CD14-positive monocyte (primary cell): ENCODE data around the gene SLCO4A1. TPM values are rescaled to one million over a fixed set of nuclear protein-coding genes. Genes with fewer than 3 reads are reported as not detected.
A peak's percentile ranks its signal among the peaks of the same experiment; 100 is the strongest.

Experiments
- DNase-seq, 3 donors: peaks; one replicate each; pipeline ENCODE4 v3.0.0-alpha.2; 2011 to 2022
- H2AFZ ChIP-seq: 2 replicates; pipeline ENCODE4 v1.6.0; 2012; ENCODE audit warnings: mild to moderate bottlenecking, low read depth, low read length, inconsistent platforms; ENCODE audit not compliant: insufficient read depth, poor library complexity, severe bottlenecking
- H3K27ac ChIP-seq, 2 donors: 1 replicate in 1 of 2; 2 replicates in 1 of 2; pipeline ENCODE4 v1.5.1; 2012 to 2013; ENCODE audit warnings: low read length in 2 of 2, control low read depth in 1 of 2, inconsistent platforms in 1 of 2, low read depth in 1 of 2, mild to moderate bottlenecking in 1 of 2
- H3K27me3 ChIP-seq, 2 donors: one replicate each; pipeline versions ENCODE4 v1.6.0 to v1.6.1; 2011 to 2013; ENCODE audit warnings: low read length in 2 of 2; ENCODE audit not compliant: control insufficient read depth in 2 of 2, insufficient read depth in 2 of 2
- H3K36me3 ChIP-seq, 2 donors: replicated peaks in 1 of 2; 1 replicate in 1 of 2; 2 replicates in 1 of 2; pipeline versions ENCODE4 v1.5.1 to v1.6.1; 2012 to 2013; ENCODE audit warnings: low read length in 2 of 2, control low read depth in 1 of 2, inconsistent platforms in 1 of 2, mild to moderate bottlenecking in 1 of 2; ENCODE audit not compliant: insufficient read depth in 2 of 2, control insufficient read depth in 1 of 2
- H3K4me1 ChIP-seq, 2 donors: 1 replicate in 1 of 2; 2 replicates in 1 of 2; pipeline versions ENCODE4 v1.5.1 to v1.6.1; 2012 to 2013; ENCODE audit warnings: low read length in 2 of 2, control low read depth in 1 of 2, inconsistent platforms in 1 of 2, mild to moderate bottlenecking in 1 of 2, moderate library complexity in 1 of 2; ENCODE audit not compliant: insufficient read depth in 2 of 2, control insufficient read depth in 1 of 2
- H3K4me2 ChIP-seq: replicated peaks from 2 replicates; pipeline ENCODE3; 2012; ENCODE audit warnings: low read length, moderate library complexity, mild to moderate bottlenecking; ENCODE audit not compliant: poor library complexity, severe bottlenecking; ENCODE audit errors: extremely low read depth
- H3K4me3 ChIP-seq, 3 experiments: fragments of 200-600 bp in 1 of 3; sonication (generic) in 1 of 3; replicated peaks in 1 of 3; 1 replicate in 2 of 3; 2 replicates in 1 of 3; pipeline ENCODE4 v1.5.1; 2011 to 2013; ENCODE audit warnings: low read length in 3 of 3, mild to moderate bottlenecking in 3 of 3, control low read depth in 2 of 3, low read depth in 2 of 3, inconsistent platforms in 1 of 3, moderate library complexity in 1 of 3
- H3K79me2 ChIP-seq: 2 replicates; pipeline ENCODE4 v1.6.0; 2012; ENCODE audit warnings: mild to moderate bottlenecking, control low read depth, inconsistent platforms, low read length, moderate library complexity; ENCODE audit not compliant: insufficient read depth
- H3K9ac ChIP-seq: 2 replicates; pipeline ENCODE4 v1.6.0; 2017; ENCODE audit warnings: low read length, mild to moderate bottlenecking; ENCODE audit not compliant: insufficient read depth, poor library complexity, severe bottlenecking
- H3K9me3 ChIP-seq, 2 donors: replicated peaks in 1 of 2; 1 replicate in 1 of 2; 2 replicates in 1 of 2; pipeline versions ENCODE4 v1.5.1 to v1.6.1; 2012 to 2013; ENCODE audit warnings: low read length in 2 of 2, control low read depth in 1 of 2; ENCODE audit not compliant: control insufficient read depth in 1 of 2, insufficient read depth in 1 of 2
- H4K20me1 ChIP-seq: 2 replicates; pipeline ENCODE4 v1.6.0; 2012; ENCODE audit warnings: mild to moderate bottlenecking, low read length, control low read depth, moderate library complexity; ENCODE audit not compliant: insufficient read depth
- H3K27ac Mint-ChIP-seq, 7 donors: one replicate each; pipeline ENCODE4 v1.8.0; 2020; ENCODE audit warnings: mild to moderate bottlenecking in 7 of 7, mixed read lengths in 7 of 7, moderate library complexity in 6 of 7, inconsistent platforms in 2 of 7
- H3K27me3 Mint-ChIP-seq, 3 donors: one replicate each; pipeline ENCODE4 v1.8.0; 2021 to 2022; ENCODE audit warnings: low read depth in 3 of 3, mild to moderate bottlenecking in 3 of 3, mixed read lengths in 3 of 3, moderate library complexity in 3 of 3, inconsistent platforms in 1 of 3
- H3K36me3 Mint-ChIP-seq, 2 donors: one replicate each; pipeline ENCODE4 v1.8.0; 2020; ENCODE audit warnings: mixed read lengths in 2 of 2, inconsistent platforms in 1 of 2, mild to moderate bottlenecking in 1 of 2
- H3K4me1 Mint-ChIP-seq: one replicate; pipeline ENCODE4 v1.8.0; 2020; ENCODE audit warnings: mild to moderate bottlenecking, mixed read lengths
- H3K4me3 Mint-ChIP-seq, 2 donors: one replicate each; pipeline ENCODE4 v1.8.0; 2020; ENCODE audit warnings: mild to moderate bottlenecking in 2 of 2, mixed read lengths in 2 of 2, moderate library complexity in 1 of 2
- H3K9me3 Mint-ChIP-seq, 7 donors: one replicate each; pipeline ENCODE4 v1.8.0; 2020 to 2022; ENCODE audit warnings: mixed read lengths in 7 of 7, mild to moderate bottlenecking in 6 of 7, moderate library complexity in 6 of 7, inconsistent platforms in 2 of 7
- WGBS: methylation state at CpG from one replicate; pipeline ENCODE4 v1.1.5; 2013; ENCODE audit warnings: missing lambda C conversion rate; ENCODE audit not compliant: insufficient coverage; 5-methylcytosine and 5-hydroxymethylcytosine counted together
- intact Hi-C, 2 donors: fragments of 100-400 bp; cut with micrococcal nuclease; formaldehyde crosslinking; loops; one replicate each; pipeline versions ENCODE4 v1.15.0 to v1.15.1; 2023
- polyA plus RNA-seq, 3 donors: library from polyadenylated mRNA; depleted of rRNA in 1 of 3; unstranded in 2 of 3; stranded (reverse) in 1 of 3; fragments of 300-500 nt in 2 of 3; fragments of >200 nt in 1 of 3; fragmentation: Illumina TruSeq in 2 of 3; gene quantifications; 1 replicate in 2 of 3; 2 replicates in 1 of 3; pipeline ENCODE4 v1.2.3, GENCODE V29; 2012 to 2021
- TF ChIP-seq, protein P1 (sequence below): fragments of 200-600 bp; IDR thresholded peaks from one replicate; pipeline ENCODE4 v1.8.0; 2022; ENCODE audit warnings: antibody characterized with exemption, mild to moderate bottlenecking

SLCO4A1 gene
- polyA plus RNA-seq, 3 donors: 0.05 to 0.42 (median 0.26) TPM

DNA sequence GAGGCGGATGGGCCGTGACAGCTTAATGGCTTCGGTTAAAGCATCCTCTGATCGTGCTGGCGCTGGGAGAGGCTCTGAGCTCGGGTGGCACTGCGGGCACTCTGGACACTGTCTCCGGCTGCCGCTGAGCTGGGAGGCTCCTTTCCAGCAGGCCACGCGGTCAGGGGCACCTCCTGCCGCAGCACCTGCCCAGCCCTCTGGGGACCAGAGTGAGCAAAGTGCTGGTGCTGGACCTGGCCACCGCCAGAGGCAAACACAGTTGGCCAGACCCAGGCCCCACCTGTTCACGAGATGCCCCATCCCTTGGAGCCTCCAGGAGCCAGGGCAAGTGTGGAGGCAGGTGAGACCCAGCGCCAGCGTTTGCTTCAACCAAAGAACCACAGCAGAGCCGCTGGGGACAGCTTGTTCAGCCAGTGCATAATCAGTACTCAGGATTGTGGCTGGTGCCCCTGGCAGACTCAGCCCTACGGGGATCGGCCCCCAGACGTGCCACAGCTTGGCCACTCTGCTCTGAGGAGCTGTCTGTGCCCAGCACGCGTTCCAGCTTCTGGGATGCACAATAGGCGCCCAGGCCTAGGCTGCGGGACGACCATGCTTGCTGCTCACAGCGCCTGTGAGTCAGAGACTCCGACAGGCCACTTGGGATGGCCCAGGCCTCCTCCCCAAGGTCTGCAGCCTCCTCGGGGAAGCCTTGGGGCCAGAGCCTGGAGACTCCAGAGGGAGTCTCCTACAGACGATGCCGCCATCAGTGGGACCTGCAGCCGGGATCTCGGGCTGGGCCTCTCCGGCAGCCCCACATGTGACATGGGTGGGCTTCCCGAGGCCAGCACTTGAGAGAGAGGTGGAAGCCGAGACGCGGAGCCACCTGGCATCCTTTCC lies 38.2 kb upstream of the SLCO4A1 start:
- no peaks in the 10 kb centered on the region for H3K9me3 Mint-ChIP-seq
- peaks cover 0 to 6% (median 0%) of the 10 kb centered on the region in 3 donors for H3K27me3 Mint-ChIP-seq
- peak overlapping the region; percentile 88 to 99 (median 95) for H3K27ac Mint-ChIP-seq
- H3K36me3 Mint-ChIP-seq: peaks cover 0 to 6% of the 10 kb centered on the region in 2 donors
- Histone ChIP-seq H3K36me3 (no peaks in the 10 kb centered on the region), H3K9me3 (no peaks in the 10 kb centered on the region), H4K20me1 (no peaks in the 10 kb centered on the region), H3K4me1 (peaks cover 81 to 89% of the 10 kb centered on the region in 2 donors), H3K4me2 (peak overlapping the region; percentile 74), H3K27me3 (no peaks in the 10 kb centered on the region), H3K9ac (peak overlapping the region; percentile 85), H2AFZ (peak overlapping the region; percentile 58), H3K27ac (peak overlapping the region; percentile 96 to 99), H3K79me2 (peaks cover 14% of the 10 kb centered on the region), H3K4me3 (peak overlapping the region in 2 of 3 experiments; percentile 14 to 65)
- intact Hi-C loops: loop anchor here (1.0 to 10.0 kb wide), 10 partner anchors 13 to 258 kb away; partner anchors contain the start of gene TCFL5 (in 1 of the 2)
- H3K4me1 Mint-ChIP-seq: peaks cover 86% of the 10 kb centered on the region
- H3K4me3 Mint-ChIP-seq: peak overlapping the region; percentile 59 to 65
- 38% methylated on average over 34 of the region's 37 CpGs for WGBS
- TF ChIP-seq, protein P1, sequence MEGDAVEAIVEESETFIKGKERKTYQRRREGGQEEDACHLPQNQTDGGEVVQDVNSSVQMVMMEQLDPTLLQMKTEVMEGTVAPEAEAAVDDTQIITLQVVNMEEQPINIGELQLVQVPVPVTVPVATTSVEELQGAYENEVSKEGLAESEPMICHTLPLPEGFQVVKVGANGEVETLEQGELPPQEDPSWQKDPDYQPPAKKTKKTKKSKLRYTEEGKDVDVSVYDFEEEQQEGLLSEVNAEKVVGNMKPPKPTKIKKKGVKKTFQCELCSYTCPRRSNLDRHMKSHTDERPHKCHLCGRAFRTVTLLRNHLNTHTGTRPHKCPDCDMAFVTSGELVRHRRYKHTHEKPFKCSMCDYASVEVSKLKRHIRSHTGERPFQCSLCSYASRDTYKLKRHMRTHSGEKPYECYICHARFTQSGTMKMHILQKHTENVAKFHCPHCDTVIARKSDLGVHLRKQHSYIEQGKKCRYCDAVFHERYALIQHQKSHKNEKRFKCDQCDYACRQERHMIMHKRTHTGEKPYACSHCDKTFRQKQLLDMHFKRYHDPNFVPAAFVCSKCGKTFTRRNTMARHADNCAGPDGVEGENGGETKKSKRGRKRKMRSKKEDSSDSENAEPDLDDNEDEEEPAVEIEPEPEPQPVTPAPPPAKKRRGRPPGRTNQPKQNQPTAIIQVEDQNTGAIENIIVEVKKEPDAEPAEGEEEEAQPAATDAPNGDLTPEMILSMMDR: no peak
- DNase-seq: no peak

DNA sequence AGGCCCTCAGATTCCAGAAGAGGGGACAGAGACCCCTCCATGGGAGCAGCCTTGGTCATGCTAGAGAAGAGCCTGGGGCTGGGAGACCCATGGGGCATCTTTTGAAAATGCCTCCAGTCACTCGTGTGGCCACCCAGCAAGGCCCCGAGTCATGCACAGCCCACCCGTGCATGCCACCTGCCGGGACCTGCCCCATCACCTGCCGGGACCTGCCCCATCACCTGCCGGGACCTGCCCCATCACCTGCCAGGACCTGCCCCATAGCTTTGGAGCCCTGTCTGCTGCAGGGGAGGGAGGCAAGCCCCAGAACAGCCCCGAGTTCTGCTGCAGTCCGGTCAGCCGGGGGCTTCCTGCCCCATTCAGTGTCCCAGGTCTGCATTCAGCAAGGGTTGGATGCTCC lies 37.5 kb upstream of the SLCO4A1 start:
- 76% methylated on average over 8 of the region's 9 CpGs for WGBS
- H3K27ac Mint-ChIP-seq: peak overlapping the region in 5 of 7 donors; percentile 88 to 99 (median 93)
- H3K4me1 ChIP-seq: peaks cover 76 to 86% of the 10 kb centered on the region in 2 donors

More for the DNA sequence above, 37.5 kb upstream of the SLCO4A1 start:
- no peak overlapping the region for H3K4me3 Mint-ChIP-seq
- no peak for DNase-seq
- H3K4me1 Mint-ChIP-seq: peaks cover 82% of the 10 kb centered on the region
- peak overlapping the region in 1 of 3 experiments; percentile 10 for H3K4me3 ChIP-seq
- peak overlapping the region; percentile 85 for H3K9ac ChIP-seq
- no peak overlapping the region for H2AFZ ChIP-seq
- intact Hi-C loops: loop anchor here (5.0 to 10.0 kb wide), 5 partner anchors 50 to 258 kb away; partner anchors contain the start of gene TCFL5 (in 1 of the 2)
- no peaks in the 10 kb centered on the region for H3K9me3 ChIP-seq
- peaks cover 0 to 6% (median 0%) of the 10 kb centered on the region in 3 donors for H3K27me3 Mint-ChIP-seq
- TF ChIP-seq, protein P1: no peak
- no peaks in the 10 kb centered on the region for H4K20me1 ChIP-seq
- H3K36me3 Mint-ChIP-seq: peaks cover 0 to 6% of the 10 kb centered on the region in 2 donors
- peak overlapping the region; percentile 96 to 99 for H3K27ac ChIP-seq
- no peaks in the 10 kb centered on the region for H3K36me3 ChIP-seq
- no peaks in the 10 kb centered on the region for H3K27me3 ChIP-seq
- peaks cover 14% of the 10 kb centered on the region for H3K79me2 ChIP-seq
- no peaks in the 10 kb centered on the region for H3K9me3 Mint-ChIP-seq
- no peak overlapping the region for H3K4me2 ChIP-seq
